Measurements from ENCODE around the gene FGF6. TPM values are rescaled to one million over a fixed set of nuclear protein-coding genes. Genes with fewer than 3 reads are reported as not detected.

The FGF6 gene
- total RNA-seq, 1 experiment from 2014 or later, result not detected

DNA sequence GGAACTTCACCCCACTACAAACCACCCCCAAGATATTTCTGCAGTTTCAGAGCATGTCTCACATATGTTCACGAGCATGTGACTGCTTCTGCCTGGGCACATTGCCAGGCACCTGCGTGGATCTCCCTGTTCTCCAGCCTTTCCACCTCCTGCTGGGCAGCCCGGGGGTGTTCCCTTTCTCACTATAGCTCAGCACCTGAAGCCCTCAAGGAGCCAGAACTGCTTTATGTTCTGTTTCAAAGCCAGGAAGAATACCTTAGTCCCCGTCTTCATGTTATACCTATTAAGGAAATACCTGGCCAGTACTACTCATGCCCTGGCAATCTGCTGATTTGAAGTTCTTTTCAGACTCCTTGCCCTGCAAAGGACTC is 4.2 kb upstream of the FGF6 start:
- Histone ChIP-seq H3K27ac (ENCODE audit: low read length) (no peak overlapping the region), H3K9me3 (ENCODE audit: control insufficient read depth, insufficient read depth, low read depth, low read length) (no peaks in the 10 kb centered on the region), H3K4me3 (ENCODE audit: low read depth in 2 of 2, low read length in 2 of 2) (no peak overlapping the region), H3K36me3 (ENCODE audit: control insufficient read depth, insufficient read depth, low read length) (no peaks in the 10 kb centered on the region), H3K4me1 (ENCODE audit: control insufficient read depth, insufficient read depth, low read length) (no peaks in the 10 kb centered on the region), H3K27me3 (ENCODE audit: control insufficient read depth, insufficient read depth, low read length) (no peaks in the 10 kb centered on the region)
- no TSS peak for BruUV-seq (replicated peaks)
- in situ Hi-C loops (cut with HindIII; ENCODE audit: low pct_unique_long_range_greater_than_20kb, low sequenced_read_pairs) (no loop called here), intact Hi-C loops (cut with micrococcal nuclease; ENCODE audit: unreplicated experiment) (no loop called here)
- ChIA-PET CTCF (no interaction called here), POLR2A (no interaction called here)
- TF ChIP-seq SIN3A (IDR thresholded peaks at IDR 0.05; ENCODE audit: borderline replicate concordance, insufficient read depth, low read depth, low read length) (no peak), POLR2AphosphoS5 (IDR thresholded peaks at IDR 0.05; ENCODE audit: low read depth, low read length) (no peak), TCF7L2 (IDR thresholded peaks at IDR 0.05; ENCODE audit: low read depth, low read length) (no peak)
- TF ChIP-seq, protein P1, sequence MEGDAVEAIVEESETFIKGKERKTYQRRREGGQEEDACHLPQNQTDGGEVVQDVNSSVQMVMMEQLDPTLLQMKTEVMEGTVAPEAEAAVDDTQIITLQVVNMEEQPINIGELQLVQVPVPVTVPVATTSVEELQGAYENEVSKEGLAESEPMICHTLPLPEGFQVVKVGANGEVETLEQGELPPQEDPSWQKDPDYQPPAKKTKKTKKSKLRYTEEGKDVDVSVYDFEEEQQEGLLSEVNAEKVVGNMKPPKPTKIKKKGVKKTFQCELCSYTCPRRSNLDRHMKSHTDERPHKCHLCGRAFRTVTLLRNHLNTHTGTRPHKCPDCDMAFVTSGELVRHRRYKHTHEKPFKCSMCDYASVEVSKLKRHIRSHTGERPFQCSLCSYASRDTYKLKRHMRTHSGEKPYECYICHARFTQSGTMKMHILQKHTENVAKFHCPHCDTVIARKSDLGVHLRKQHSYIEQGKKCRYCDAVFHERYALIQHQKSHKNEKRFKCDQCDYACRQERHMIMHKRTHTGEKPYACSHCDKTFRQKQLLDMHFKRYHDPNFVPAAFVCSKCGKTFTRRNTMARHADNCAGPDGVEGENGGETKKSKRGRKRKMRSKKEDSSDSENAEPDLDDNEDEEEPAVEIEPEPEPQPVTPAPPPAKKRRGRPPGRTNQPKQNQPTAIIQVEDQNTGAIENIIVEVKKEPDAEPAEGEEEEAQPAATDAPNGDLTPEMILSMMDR (IDR thresholded peaks at IDR 0.05), result no peak
- TF ChIP-seq, protein P2, sequence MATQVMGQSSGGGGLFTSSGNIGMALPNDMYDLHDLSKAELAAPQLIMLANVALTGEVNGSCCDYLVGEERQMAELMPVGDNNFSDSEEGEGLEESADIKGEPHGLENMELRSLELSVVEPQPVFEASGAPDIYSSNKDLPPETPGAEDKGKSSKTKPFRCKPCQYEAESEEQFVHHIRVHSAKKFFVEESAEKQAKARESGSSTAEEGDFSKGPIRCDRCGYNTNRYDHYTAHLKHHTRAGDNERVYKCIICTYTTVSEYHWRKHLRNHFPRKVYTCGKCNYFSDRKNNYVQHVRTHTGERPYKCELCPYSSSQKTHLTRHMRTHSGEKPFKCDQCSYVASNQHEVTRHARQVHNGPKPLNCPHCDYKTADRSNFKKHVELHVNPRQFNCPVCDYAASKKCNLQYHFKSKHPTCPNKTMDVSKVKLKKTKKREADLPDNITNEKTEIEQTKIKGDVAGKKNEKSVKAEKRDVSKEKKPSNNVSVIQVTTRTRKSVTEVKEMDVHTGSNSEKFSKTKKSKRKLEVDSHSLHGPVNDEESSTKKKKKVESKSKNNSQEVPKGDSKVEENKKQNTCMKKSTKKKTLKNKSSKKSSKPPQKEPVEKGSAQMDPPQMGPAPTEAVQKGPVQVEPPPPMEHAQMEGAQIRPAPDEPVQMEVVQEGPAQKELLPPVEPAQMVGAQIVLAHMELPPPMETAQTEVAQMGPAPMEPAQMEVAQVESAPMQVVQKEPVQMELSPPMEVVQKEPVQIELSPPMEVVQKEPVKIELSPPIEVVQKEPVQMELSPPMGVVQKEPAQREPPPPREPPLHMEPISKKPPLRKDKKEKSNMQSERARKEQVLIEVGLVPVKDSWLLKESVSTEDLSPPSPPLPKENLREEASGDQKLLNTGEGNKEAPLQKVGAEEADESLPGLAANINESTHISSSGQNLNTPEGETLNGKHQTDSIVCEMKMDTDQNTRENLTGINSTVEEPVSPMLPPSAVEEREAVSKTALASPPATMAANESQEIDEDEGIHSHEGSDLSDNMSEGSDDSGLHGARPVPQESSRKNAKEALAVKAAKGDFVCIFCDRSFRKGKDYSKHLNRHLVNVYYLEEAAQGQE (IDR thresholded peaks at IDR 0.05; ENCODE audit: insufficient read depth in 1 of 2, low read depth in 2 of 2, low read length in 1 of 2), result no peak
- ATAC-seq (no peak), DNase-seq (ENCODE audit: low read depth, low spot score) (no peak)

DNA sequence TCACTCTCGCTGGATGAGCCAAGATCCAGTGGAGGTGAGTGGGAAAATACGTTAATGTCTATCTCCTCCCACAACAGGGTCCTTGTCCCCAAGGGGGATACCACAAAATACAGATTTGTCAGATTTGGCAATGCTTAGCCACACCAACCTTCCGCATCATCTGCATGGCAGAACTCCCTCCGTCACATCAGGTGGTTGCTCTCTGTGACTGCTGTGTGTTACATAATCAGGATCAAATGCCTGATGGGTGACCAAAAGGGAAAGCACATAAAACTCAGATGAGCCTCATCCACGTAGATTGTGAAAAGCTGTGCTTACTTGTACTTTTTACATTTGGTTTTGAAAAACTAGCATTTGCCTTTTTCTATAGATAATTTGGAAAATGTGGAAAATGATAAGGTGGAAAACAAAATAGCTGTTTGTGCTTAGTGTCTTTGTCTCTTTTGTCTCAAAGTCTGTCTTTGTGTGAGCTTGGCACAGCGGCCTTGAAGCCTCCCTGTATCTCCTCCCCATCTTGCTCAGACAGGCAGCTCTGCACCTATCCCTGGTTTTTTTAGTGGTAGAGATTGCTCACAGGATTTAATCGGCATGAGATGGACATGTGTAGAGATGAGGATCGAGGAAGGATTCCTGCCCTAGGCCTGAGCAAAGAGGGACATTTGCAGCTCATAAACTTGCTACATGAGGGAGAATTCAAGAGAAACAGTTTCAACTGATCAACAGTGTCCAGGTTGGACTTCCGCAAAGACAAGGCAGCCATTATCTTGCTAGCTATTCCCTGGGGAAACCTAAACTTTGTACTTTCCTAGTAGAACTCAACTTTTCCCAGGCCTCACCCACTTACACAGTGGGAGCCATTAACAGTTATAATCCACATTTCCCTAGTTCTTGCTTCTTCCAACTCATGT is 3.6 kb upstream of the FGF6 start:
- no TSS peak for BruUV-seq (replicated peaks)
- H3K9me3 ChIP-seq (ENCODE audit: control insufficient read depth, insufficient read depth, low read depth, low read length), result no peaks in the 10 kb centered on the region
- no peaks in the 10 kb centered on the region for H3K36me3 ChIP-seq (ENCODE audit: control insufficient read depth, insufficient read depth, low read length)
- in situ Hi-C loops (cut with HindIII; ENCODE audit: low pct_unique_long_range_greater_than_20kb, low sequenced_read_pairs) (no loop called here), intact Hi-C loops (cut with micrococcal nuclease; ENCODE audit: unreplicated experiment) (no loop called here)
- CTCF ChIA-PET, result no interaction called here
- H3K4me1 ChIP-seq (ENCODE audit: control insufficient read depth, insufficient read depth, low read length), result no peaks in the 10 kb centered on the region
- DNase-seq (ENCODE audit: low read depth, low spot score), result no peak
- no peak overlapping the region for H3K27ac ChIP-seq (ENCODE audit: low read length)
- no peak for ATAC-seq
- H3K27me3 ChIP-seq (ENCODE audit: control insufficient read depth, insufficient read depth, low read length), result no peaks in the 10 kb centered on the region
- POLR2A ChIA-PET, result no interaction called here
- TF ChIP-seq POLR2AphosphoS5 (IDR thresholded peaks at IDR 0.05; ENCODE audit: low read depth, low read length), result no peak
- TF ChIP-seq, protein P1 (IDR thresholded peaks at IDR 0.05), result no peak
- no peak for TF ChIP-seq TCF7L2 (IDR thresholded peaks at IDR 0.05; ENCODE audit: low read depth, low read length)
- TF ChIP-seq, protein P2 (IDR thresholded peaks at IDR 0.05; ENCODE audit: insufficient read depth in 1 of 2, low read depth in 2 of 2, low read length in 1 of 2), result no peak
- no peak for TF ChIP-seq SIN3A (IDR thresholded peaks at IDR 0.05; ENCODE audit: borderline replicate concordance, insufficient read depth, low read depth, low read length)
- H3K4me3 ChIP-seq (ENCODE audit: low read depth in 2 of 2, low read length in 2 of 2), result no peak overlapping the region
